BLaER1 treated with 17β-estradiol and CSF1 and Interleukin-3, amounts not matched to agents 10 nM and 100 nM (cell line): Measurements from ENCODE around the gene CAMK4.
"Not testable (repeated sequence)": the region's sequence is repeated elsewhere in the genome, so short reads cannot be mapped to it uniquely, and the experiment has no call there.

Experiments used
- H3K27ac ChIP-seq, 11 experiments: shearing (Covaris generic); formaldehyde crosslinking; 2 replicates each; pipeline ENCODE4 v1.8.1; 2022
- H3K27me3 ChIP-seq, 11 experiments: shearing (Covaris generic); formaldehyde crosslinking; 2 replicates each; pipeline ENCODE4 v1.8.1; 2022
- H3K36me3 ChIP-seq, 11 experiments: shearing (Covaris generic); formaldehyde crosslinking; 2 replicates each; pipeline ENCODE4 v1.8.1; 2022
- H3K4me1 ChIP-seq, 10 experiments: shearing (Covaris generic); formaldehyde crosslinking; 2 replicates each; pipeline ENCODE4 v1.8.1; 2022
- H3K4me2 ChIP-seq, 11 experiments: shearing (Covaris generic); formaldehyde crosslinking; 2 replicates each; pipeline ENCODE4 v1.8.1; 2022
- H3K4me3 ChIP-seq, 10 experiments: shearing (Covaris generic); formaldehyde crosslinking; 2 replicates each; pipeline ENCODE4 v1.8.1; 2022
- H3K9ac ChIP-seq, 11 experiments: shearing (Covaris generic); formaldehyde crosslinking; 2 replicates each; pipeline ENCODE4 v1.8.1; 2022
- H3K9me3 ChIP-seq, 11 experiments: shearing (Covaris generic); formaldehyde crosslinking; replicated peaks in 1 of 11; 2 replicates each; pipeline ENCODE4 v1.8.1; 2022
- H4K20me1 ChIP-seq, 11 experiments: shearing (Covaris generic); formaldehyde crosslinking; 2 replicates each; pipeline ENCODE4 v1.8.1; 2022
- Cebpa-rat ChIP-seq, 11 experiments: shearing (Covaris generic); IDR thresholded peaks; 2 replicates each; pipeline ENCODE4 v1.8.1; 2022

Gene CAMK4

GRCh38 chr5:111284825-111285224, 60.6 kb downstream of the CAMK4 start:
- H3K9ac ChIP-seq, result no peak overlapping the region
- no peak for TF ChIP-seq Cebpa-rat (IDR thresholded peaks at IDR 0.05)
- no peaks in the 10 kb centered on the region for H4K20me1 ChIP-seq
- H3K27ac ChIP-seq, result no peak overlapping the region
- no peaks in the 10 kb centered on the region for H3K36me3 ChIP-seq
- H3K4me3 ChIP-seq, result no peak overlapping the region
- no peaks in the 10 kb centered on the region for H3K27me3 ChIP-seq
- H3K9me3 ChIP-seq, result no peaks in the 10 kb centered on the region
- H3K4me1 ChIP-seq, result no peaks in the 10 kb centered on the region
- H3K4me2 ChIP-seq, result no peak overlapping the region

- Histone ChIP-seq H4K20me1 (no peaks in the 10 kb centered on the region), H3K36me3 (no peaks in the 10 kb centered on the region), H3K27me3 (no peaks in the 10 kb centered on the region), H3K27ac (no peak overlapping the region), H3K4me2 (no peak overlapping the region), H3K4me3 (no peak overlapping the region), H3K4me1 (no peaks in the 10 kb centered on the region), H3K9me3 (peaks cover 6 to 13% (median 10%) of the 10 kb centered on the region in 11 experiments; a peak in 20 of 22 replicates), H3K9ac (no peak overlapping the region)
- no peak for TF ChIP-seq Cebpa-rat (IDR thresholded peaks at IDR 0.05)
Measured at GRCh38 chr5:111294551-111294950, 70.4 kb downstream of the CAMK4 start.

GRCh38 chr5:111295649-111296048, 71.5 kb downstream of the CAMK4 start:
- H3K27me3 ChIP-seq, result no peaks in the 10 kb centered on the region
- H3K4me3 ChIP-seq, result no peak overlapping the region
- H3K9ac ChIP-seq, result no peak overlapping the region
- no peaks in the 10 kb centered on the region for H4K20me1 ChIP-seq
- H3K27ac ChIP-seq, result no peak overlapping the region
- H3K9me3 ChIP-seq, result peaks cover 6 to 13% (median 10%) of the 10 kb centered on the region in 11 experiments; a peak in 20 of 22 replicates
- no peak overlapping the region for H3K4me2 ChIP-seq
- H3K4me1 ChIP-seq, result no peaks in the 10 kb centered on the region
- no peak for TF ChIP-seq Cebpa-rat (IDR thresholded peaks at IDR 0.05)
- H3K36me3 ChIP-seq, result no peaks in the 10 kb centered on the region

- Histone ChIP-seq H3K4me2 (no peak overlapping the region), H3K9ac (no peak overlapping the region), H3K27ac (no peak overlapping the region), H3K4me3 (no peak overlapping the region), H3K4me1 (no peaks in the 10 kb centered on the region), H3K27me3 (no peaks in the 10 kb centered on the region), H4K20me1 (no peaks in the 10 kb centered on the region), H3K36me3 (no peaks in the 10 kb centered on the region), H3K9me3 (peaks cover 6 to 13% (median 10%) of the 10 kb centered on the region in 11 experiments; a peak in 20 of 22 replicates)
- TF ChIP-seq Cebpa-rat (IDR thresholded peaks at IDR 0.05), result no peak
Measured at GRCh38 chr5:111296570-111296969, 72.4 kb downstream of the CAMK4 start.

- H3K4me3 ChIP-seq, result no peak overlapping the region
- TF ChIP-seq Cebpa-rat (IDR thresholded peaks at IDR 0.05), result no peak
- H3K9me3 ChIP-seq, result peaks cover 6 to 15% (median 10%) of the 10 kb centered on the region in 11 experiments; a peak in 20 of 22 replicates
- H3K4me2 ChIP-seq, result no peak overlapping the region
- no peaks in the 10 kb centered on the region for H3K27me3 ChIP-seq
- H3K9ac ChIP-seq, result no peak overlapping the region
- H4K20me1 ChIP-seq, result no peaks in the 10 kb centered on the region
- H3K4me1 ChIP-seq, result no peaks in the 10 kb centered on the region
- H3K27ac ChIP-seq, result no peak overlapping the region
- no peaks in the 10 kb centered on the region for H3K36me3 ChIP-seq
Measured at GRCh38 chr5:111299067-111299481, 74.9 kb downstream of the CAMK4 start.

GRCh38 chr5:111299831-111300432, 75.7 kb downstream of the CAMK4 start:
- Histone ChIP-seq H3K4me3 (no peak overlapping the region), H3K27me3 (no peaks in the 10 kb centered on the region), H3K36me3 (no peaks in the 10 kb centered on the region), H4K20me1 (no peaks in the 10 kb centered on the region), H3K27ac (no peak overlapping the region), H3K4me2 (no peak overlapping the region), H3K9ac (no peak overlapping the region), H3K4me1 (no peaks in the 10 kb centered on the region), H3K9me3 (peaks cover 6 to 15% (median 10%) of the 10 kb centered on the region in 11 experiments; a peak in 20 of 22 replicates)
- no peak for TF ChIP-seq Cebpa-rat (IDR thresholded peaks at IDR 0.05)

- H3K4me1 ChIP-seq, result no peaks in the 10 kb centered on the region
- no peak overlapping the region for H3K4me2 ChIP-seq
- no peaks in the 10 kb centered on the region for H3K27me3 ChIP-seq
Measured at GRCh38 chr5:111301264-111301663, 77.1 kb downstream of the CAMK4 start.

GRCh38 chr5:111302043-111302442, 77.9 kb downstream of the CAMK4 start:
- H3K4me2 ChIP-seq, H3K27me3 ChIP-seq, H4K20me1 ChIP-seq, H3K4me1 ChIP-seq, H3K36me3 ChIP-seq, H3K9ac ChIP-seq, H3K4me3 ChIP-seq, H3K27ac ChIP-seq: not testable (repeated sequence)
- peaks cover 6 to 15% (median 10%) of the 10 kb centered on the region in 11 experiments; a peak in 20 of 22 replicates for H3K9me3 ChIP-seq

More at GRCh38 chr5:111301264-111301663, 77.1 kb downstream of the CAMK4 start:
- Histone ChIP-seq H3K9ac (no peak overlapping the region), H3K9me3 (peaks cover 6 to 15% (median 10%) of the 10 kb centered on the region in 11 experiments; a peak in 20 of 22 replicates), H4K20me1 (no peaks in the 10 kb centered on the region), H3K36me3 (no peaks in the 10 kb centered on the region), H3K27ac (no peak overlapping the region), H3K4me3 (no peak overlapping the region)
- no peak for TF ChIP-seq Cebpa-rat (IDR thresholded peaks at IDR 0.05)

GRCh38 chr5:111308951-111309350, 84.8 kb downstream of the CAMK4 start:
- no peak overlapping the region for H3K9ac ChIP-seq
- no peaks in the 10 kb centered on the region for H3K27me3 ChIP-seq
- no peak overlapping the region for H3K27ac ChIP-seq
- H3K4me2 ChIP-seq, result no peak overlapping the region
- H3K4me3 ChIP-seq, result no peak overlapping the region
- H3K9me3 ChIP-seq, result no peaks in the 10 kb centered on the region
- H3K4me1 ChIP-seq, result no peaks in the 10 kb centered on the region
- TF ChIP-seq Cebpa-rat (IDR thresholded peaks at IDR 0.05), result no peak
- H4K20me1 ChIP-seq, result no peaks in the 10 kb centered on the region
- H3K36me3 ChIP-seq, result no peaks in the 10 kb centered on the region

- H3K27ac ChIP-seq, result no peak overlapping the region
- no peaks in the 10 kb centered on the region for H3K4me1 ChIP-seq
- no peaks in the 10 kb centered on the region for H3K27me3 ChIP-seq
- TF ChIP-seq Cebpa-rat (IDR thresholded peaks at IDR 0.05), result no peak
- H3K4me2 ChIP-seq, result no peak overlapping the region
- no peaks in the 10 kb centered on the region for H3K36me3 ChIP-seq
- no peaks in the 10 kb centered on the region for H4K20me1 ChIP-seq
- no peaks in the 10 kb centered on the region for H3K9me3 ChIP-seq
- H3K4me3 ChIP-seq, result no peak overlapping the region
- no peak overlapping the region for H3K9ac ChIP-seq
Measured at GRCh38 chr5:111309384-111309783, 85.2 kb downstream of the CAMK4 start.
